ENCODE data around the gene KMO.
A peak's percentile ranks its signal among the peaks of the same experiment; 100 is the strongest.

KMO gene

GRCh38 chr1:241536969-241537368 lies 4.8 kb downstream of the KMO start:
- no peak for DNase-seq
- ATAC-seq: no peak

DNA sequence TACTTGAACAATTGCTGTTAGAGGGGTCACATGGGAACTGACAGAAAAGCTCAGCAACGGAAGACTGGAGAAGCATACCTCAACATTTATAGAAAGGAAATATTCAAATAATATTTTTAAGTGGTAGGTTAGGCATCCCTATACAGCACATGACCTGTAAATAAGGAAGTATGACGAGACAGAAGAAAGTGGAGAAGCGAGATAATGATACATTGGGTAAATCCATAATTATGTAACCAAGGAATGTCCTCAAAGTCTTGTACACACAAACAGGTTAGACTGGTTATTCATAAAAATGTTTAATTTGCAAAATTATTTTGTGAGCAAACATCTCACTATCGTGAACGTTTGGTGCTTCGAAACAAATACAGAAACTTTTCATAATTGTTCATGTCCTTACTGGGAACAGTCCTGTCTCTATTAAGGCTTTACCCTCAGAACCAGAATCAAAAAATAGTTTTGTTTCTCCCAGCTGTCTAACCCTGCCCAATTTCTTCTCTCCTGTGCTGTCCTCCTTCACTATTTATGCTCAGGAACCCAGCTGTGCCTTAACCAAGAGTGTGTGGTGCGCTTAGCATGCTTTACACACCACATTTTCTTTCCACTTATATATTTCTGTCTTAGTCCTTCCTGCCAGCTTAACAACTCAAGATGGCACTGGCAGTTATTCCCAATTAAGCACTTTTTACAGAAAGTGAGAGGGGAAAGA lies 10.2 kb downstream of the KMO start:
- DNase-seq: no peak
- no peak for ATAC-seq

DNA sequence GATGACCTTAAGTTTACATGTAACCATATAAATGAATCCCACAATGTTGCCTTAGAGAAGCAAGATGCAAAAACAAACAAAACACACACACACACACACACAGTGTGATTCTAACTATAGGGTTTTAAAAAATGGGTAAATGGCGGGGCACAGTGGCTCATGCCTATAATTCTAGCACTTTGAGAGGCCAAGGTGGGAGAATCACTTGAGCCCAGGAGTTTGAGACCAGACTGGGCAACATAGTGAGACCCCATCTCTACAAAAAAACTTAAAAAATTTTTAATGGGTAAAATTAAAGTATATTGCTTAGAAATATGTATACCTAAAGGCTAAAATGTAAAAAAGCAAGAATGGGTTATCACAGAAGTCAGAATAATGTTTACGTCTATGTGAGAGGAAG lies 15.8 kb downstream of the KMO start:
- no peak for DNase-seq
- no peak for ATAC-seq

- ATAC-seq (no peak), DNase-seq (no peak)
These were observed 18.1 kb downstream of the KMO start for GRCh38 chr1:241550318-241550717.

GRCh38 chr1:241551759-241552638 lies 19.8 kb downstream of the KMO start:
- ATAC-seq (peak; percentile 87), DNase-seq (peak; percentile 38)

DNA sequence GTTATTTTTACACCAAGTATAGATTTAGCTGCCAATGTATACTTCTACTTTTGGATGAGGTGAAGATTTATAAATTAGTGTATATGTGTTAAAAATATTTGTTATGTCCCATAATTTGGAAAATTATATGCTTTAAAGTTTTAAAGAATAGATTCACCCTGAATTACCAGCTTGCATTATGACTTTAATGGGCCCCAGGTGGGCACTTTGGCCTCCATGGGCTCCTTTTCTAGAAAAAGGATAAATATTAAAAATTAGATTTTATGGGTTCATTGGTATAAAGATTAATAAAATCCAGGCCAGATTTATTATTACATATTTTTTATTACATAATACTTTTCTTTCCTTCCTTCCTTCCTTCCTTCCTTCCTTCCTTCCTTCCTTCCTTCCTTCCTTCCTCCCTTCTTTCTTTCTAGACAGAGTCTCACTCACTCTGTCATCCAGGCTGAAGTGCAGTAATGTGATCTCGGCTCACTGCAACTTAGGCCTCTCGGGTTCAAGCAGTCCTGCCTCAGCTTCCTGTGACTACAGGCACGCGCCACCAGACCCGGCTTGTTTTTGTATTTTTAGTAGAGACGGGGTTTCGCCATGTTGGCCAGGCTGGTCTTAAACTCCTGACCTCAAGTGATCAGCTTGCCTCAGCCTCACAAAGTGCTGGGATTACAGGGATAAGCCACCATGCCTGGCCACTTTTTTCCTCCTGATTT lies 21.9 kb downstream of the KMO start:
- no peak for ATAC-seq
- no peak for DNase-seq

DNA sequence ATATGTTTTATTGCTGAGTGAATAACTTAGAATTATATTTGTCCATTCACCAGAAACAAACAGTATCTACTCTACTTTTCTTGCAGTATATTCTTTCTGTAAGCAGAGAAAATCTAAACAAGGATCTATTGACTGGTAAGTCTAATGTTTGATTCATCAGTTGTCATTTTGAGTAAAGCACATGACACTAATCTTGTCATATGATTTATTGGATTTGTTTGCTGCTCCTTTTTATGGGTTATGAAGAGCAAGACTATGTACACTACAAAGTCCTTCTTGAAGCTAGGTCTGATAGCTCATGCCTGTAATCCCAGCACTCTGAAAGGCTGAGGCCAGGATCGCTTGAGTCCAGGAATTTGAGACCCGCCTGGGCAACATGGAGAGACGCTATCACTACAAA lies 23.3 kb downstream of the KMO start:
- DNase-seq (no peak), ATAC-seq (no peak)

DNA sequence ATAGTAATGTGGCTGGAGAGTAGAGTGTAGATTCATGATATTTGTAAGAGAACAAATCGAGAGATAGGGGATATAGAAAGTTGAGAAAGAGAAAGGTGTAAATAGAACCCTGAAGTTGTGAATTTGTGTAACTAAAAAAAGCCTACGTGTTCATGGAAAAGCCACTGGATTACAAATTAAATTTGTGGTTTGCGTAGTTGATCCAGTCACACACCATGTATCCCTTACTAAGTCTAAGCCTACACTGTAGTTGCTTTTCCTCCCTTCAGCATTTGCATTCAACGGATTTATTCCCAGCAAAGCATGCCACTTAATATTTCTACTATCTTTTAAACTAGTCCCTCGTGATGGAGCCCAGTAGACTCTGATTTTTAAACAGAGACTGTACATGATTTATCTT lies 24.9 kb downstream of the KMO start:
- no peak for DNase-seq
- no peak for ATAC-seq

DNA sequence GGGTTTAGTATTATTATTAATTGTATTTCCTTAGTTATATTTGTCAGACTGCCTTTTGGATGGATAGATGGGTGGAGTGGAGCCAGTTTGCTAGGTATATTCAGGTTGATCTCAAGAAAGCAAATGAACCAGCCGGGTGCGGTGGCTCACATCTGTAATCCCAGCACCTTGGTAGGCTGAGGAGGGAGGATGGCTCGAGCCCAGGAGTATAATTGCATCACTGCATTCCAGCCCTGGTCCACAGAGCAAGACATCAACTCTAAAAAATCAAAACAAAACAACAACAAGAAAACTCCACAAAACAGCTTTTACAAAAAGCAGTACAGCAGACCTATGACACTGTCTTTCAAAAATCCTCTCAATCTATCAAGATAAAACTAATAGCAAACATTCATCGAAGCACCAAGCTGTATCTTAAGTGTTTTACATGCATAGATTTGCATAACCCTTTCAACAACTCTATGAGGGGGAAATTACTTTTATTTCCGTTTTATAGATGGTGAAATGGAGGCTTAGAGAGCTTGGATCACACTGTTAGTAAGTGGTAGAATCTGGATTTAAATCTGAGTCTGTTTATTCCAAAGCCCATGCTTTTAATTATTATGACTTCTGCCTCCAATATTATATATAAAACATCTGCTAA lies 25.5 kb downstream of the KMO start:
- DNase-seq (no peak), ATAC-seq (no peak)

DNA sequence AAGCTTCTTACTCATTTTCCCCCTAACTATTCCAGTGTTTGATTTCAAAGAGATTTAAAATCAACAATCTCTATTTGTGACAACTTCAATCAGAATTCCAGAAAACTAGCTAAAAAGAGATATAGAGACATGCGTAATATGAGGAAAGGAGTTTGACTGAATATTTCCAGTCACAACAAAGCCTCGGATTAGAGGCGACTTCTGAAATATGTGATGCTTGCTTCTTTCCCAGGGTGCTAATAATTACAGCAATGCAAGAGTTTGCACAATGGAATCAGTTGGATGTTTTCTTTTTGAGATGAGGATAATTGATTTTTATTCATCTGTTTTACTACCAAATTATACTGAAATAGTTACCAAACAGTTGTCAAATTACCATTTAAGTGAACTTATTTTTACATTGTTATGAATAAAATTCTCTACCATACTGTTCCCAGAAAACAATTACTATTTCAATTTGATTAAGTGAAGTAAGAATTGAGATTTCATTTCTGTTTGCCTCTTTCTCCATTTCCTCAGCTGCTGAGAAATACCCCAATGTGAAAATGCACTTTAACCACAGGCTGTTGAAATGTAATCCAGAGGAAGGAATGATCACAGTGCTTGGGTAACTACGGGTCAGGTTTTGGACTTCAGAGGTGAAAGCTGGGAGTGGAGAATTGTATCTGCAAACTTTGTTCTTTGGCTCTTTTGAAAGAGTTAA lies 28.1 kb downstream of the KMO start:
- ATAC-seq: no peak
- DNase-seq: no peak

GRCh38 chr1:241560849-241561187 lies 28.6 kb downstream of the KMO start:
- ATAC-seq: no peak
- DNase-seq: no peak

GRCh38 chr1:241569848-241570247 lies 37.7 kb downstream of the KMO start:
- ATAC-seq (no peak), DNase-seq (no peak)

GRCh38 chr1:241574154-241574553 lies 42.0 kb downstream of the KMO start:
- DNase-seq: no peak

GRCh38 chr1:241579434-241579833 lies 47.3 kb downstream of the KMO start:
- DNase-seq (no peak), ATAC-seq (no peak)

More at GRCh38 chr1:241574154-241574553, 42.0 kb downstream of the KMO start:
- ATAC-seq: no peak

- ATAC-seq: no peak
- DNase-seq: no peak
These were observed 50.7 kb downstream of the KMO start for GRCh38 chr1:241582921-241583321.

- ATAC-seq (no peak), DNase-seq (no peak)
These were observed 54.8 kb downstream of the KMO start for GRCh38 chr1:241586905-241587512.

GRCh38 chr1:241589521-241589920 lies 57.3 kb downstream of the KMO start:
- DNase-seq (no peak), ATAC-seq (no peak)

DNA sequence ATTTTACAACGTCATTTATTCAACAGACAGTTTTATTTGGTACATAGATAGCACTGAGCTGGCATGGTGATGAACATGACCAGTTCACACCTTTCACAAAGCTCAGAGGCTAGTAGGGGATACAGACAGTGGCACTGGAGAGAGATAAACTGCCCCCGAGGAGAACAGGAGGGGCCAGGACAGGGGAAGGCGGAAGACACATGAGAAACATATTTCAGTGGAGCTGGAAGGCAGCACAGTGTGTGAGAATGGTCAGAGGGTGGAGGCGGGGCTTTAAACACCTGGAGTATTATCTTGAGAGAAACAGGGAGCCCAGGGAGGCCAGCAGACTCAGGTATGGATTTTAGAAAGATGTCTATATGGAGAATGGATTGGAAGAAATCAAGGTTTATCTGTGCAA lies 58.5 kb downstream of the KMO start:
- DNase-seq (no peak), ATAC-seq (no peak)

DNA sequence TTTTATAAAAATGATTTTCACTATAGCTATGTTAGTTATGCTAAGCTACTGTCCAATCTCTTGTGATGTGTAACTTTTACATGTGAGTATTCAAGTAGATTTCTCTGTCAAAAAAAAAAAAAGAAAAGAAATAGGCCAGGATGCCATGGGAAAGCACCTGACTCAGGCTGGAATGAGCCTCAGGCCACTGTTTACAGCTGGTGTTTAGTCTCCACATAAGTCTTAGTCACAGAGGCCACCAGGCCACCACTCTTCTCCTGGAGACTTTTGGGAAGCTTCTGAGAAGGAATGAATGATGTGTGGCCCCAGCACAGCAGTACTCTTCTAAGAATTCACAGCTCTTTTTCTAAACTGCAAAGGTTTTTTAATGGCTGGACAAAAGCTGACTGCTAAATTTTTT lies 59.1 kb downstream of the KMO start:
- ATAC-seq: no peak
- DNase-seq: no peak

GRCh38 chr1:241591736-241592135 lies 59.6 kb downstream of the KMO start:
- ATAC-seq (no peak), DNase-seq (no peak)

DNA sequence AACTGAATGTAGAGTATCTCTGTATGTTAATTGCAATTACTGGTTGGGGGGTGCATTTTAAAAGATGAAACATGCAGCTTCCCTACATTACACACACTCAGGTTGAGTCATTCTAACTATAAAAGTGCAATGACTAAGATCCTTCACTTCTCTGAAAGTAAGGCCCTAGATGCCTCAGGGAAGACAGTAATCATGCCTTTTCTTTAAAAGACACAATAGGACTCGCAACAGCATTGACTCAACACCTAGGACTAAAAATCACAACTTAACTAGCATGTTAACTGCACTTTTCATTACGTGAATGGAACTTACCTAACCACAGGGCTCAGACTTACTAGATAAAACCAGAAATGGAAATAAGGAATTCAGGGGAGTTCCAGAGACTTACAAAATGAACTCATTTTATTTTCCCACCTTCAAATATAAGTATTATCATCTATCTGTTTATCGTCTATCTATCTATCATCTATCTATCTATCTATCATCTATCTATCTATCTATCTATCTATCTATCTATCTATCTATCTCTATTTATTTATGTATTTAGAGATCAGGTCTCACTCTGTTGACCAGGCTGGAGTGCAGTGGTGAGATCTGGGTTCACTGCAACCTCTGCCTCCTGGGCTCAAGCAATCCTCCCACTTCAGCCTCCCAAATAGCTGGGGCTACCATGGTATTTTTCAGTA lies 60.2 kb downstream of the KMO start:
- DNase-seq (no peak), ATAC-seq (peak; percentile 98)

Data from stimulated activated naive CD8-positive, alpha-beta T cell treated with anti-CD3 and anti-CD28 coated beads, Interleukin-15, Interleukin-2, amounts not matched to agents 100 U/mL and 50 U/mL, for 24 hours (primary cell).